RPMI7951 (cell line): ENCODE results near the gene TUBGCP3. TPM values are rescaled to one million over a fixed set of nuclear protein-coding genes. Genes with fewer than 3 reads are reported as not detected.
A peak's percentile ranks its signal among the peaks of the same experiment; 100 is the strongest.
"Not testable (repeated sequence)": the region's sequence is repeated elsewhere in the genome, so short reads cannot be mapped to it uniquely, and the experiment has no call there.

Experiments
- DNase-seq: peaks from one replicate; pipeline ENCODE4 v3.0.0-alpha.2; 2012; ENCODE audit warnings: low read depth
- total RNA-seq: library from RNA; depleted of rRNA; stranded (reverse); fragments of >200 nt; shearing (Covaris generic); gene quantifications from 2 replicates; pipeline ENCODE4 v1.2.3, GENCODE V29; 2014; rRNA removed

Gene TUBGCP3, protein sequence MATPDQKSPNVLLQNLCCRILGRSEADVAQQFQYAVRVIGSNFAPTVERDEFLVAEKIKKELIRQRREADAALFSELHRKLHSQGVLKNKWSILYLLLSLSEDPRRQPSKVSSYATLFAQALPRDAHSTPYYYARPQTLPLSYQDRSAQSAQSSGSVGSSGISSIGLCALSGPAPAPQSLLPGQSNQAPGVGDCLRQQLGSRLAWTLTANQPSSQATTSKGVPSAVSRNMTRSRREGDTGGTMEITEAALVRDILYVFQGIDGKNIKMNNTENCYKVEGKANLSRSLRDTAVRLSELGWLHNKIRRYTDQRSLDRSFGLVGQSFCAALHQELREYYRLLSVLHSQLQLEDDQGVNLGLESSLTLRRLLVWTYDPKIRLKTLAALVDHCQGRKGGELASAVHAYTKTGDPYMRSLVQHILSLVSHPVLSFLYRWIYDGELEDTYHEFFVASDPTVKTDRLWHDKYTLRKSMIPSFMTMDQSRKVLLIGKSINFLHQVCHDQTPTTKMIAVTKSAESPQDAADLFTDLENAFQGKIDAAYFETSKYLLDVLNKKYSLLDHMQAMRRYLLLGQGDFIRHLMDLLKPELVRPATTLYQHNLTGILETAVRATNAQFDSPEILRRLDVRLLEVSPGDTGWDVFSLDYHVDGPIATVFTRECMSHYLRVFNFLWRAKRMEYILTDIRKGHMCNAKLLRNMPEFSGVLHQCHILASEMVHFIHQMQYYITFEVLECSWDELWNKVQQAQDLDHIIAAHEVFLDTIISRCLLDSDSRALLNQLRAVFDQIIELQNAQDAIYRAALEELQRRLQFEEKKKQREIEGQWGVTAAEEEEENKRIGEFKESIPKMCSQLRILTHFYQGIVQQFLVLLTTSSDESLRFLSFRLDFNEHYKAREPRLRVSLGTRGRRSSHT
- total RNA-seq, result 14.0 and 17.3 TPM in 2 replicates

DNA sequence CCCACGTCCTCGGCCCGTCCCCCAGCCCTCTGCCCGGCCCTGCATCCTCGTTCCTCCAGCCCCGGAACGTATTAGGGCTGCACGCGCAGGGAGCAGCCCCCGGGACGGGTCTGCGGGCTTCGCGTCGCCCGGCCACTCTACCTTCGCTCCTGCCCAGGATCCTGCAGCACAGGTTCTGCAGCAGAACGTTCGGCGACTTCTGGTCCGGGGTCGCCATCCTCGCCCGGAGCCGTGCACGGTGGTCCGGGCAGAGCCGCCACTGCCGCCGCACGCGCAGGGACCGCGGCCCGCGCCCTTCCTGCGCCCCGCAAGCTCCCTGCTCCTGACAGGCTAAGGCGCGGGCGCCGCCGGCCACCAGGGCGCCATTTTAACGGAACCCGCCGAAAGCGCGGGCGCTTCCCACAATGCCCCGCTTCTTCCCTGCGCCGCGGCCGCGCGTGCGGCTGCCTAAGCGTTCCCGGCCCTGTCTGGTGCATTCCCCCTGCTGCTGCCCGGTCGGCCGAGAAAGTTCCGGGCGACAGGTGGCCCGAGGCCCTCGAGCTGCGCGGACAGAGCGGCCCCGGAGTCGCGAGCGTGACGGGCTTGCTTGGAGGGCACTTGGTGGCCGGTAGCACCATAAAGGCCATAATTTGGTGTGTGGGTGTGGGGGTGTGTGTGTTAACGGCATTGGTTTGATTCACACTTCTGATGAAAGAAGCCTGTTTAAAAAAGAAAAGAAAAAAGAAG lies at the start of gene TUBGCP3:
TSS of gene TUBGCP3 (minus strand) at position 390 of the 726 bp plus-strand sequence. CDS start at position 217, 173 bp downstream.
- peak; percentile 77 for DNase-seq

DNA sequence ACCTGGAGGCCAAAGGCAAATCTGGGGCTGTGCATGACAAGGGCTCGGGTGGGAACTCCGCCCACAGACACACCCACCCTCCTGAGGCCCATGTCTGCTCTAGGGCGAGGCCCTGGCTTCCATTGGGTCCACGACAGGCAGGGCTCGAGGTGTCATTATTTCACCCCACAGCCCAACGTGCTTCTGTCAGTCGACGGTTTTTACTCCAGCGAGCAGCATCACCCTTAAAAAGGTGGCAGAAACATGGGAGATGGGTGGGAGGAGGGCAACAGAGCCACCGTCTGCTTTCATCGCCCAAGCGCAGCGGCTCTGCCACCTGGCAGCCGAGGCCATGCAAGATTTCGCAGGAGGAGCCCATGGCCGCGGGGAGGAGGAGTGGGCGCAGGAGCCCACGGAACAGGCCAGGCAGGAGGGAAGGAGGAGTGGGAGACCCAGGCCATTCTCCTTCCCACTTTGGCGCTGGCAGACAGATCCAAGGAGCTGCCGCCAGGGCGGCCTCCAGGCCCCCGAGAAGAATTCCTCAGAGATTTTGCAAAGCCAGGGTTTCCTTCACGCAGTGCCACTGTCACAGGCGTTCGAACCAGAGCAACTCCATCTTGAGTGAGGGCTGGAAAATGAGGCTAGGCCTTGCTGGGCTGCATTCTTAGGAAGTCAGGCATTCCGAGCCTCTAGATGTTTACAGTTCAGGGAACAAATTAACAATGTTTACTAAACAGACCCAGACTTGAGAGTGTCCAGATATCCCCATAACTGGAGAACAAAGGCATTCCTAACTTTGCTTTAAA lies 49.3 kb upstream of the TUBGCP3 start:
- DNase-seq, result no peak

DNA sequence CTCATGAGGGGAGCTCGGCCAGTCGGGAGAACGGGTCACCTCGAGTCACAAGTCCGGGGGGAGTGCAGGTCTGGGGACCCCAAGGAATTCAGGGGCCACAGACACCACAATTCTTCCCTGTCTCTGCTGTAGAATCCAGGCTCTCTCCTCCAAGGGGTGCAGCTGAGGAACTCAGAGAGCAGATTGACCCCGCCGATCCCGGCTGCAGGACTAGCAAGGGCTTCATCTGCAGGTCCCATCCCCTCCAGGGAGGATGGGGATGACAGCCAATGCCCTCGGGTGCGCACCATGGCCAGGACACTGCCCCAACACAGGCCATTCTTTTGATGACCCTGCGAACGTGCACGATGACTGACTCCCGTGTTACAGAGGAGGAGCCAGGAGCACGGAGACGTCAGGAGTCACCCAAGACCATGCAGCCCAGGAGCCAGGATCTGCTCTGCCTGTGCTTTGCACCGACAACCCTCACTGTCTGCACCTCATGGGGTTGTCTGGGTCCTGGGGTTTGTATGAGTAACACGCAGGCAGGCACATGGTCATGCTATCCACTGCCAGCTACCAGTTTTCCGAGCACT lies 48.5 kb upstream of the TUBGCP3 start:
- DNase-seq, result no peak

DNA sequence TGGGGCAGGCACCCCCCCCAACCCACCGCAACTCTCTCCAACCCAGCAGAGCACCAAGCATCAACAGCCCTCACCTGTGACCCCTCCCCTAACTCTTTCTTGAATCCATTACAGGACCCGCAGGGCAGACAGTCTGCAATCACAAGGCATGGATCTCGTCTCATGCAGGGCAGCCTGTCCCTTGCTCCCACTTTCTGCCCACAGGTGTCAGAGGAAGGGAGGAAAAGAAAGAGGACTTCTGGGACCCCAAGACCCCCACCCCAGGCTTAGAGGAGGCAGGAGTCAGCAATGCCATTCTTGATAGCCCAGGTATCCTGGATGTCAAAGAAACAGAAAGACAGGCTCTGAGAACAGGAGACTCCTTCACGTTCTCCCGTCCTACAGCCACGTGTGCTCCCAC lies 47.4 kb upstream of the TUBGCP3 start:
- DNase-seq, result no peak

DNA sequence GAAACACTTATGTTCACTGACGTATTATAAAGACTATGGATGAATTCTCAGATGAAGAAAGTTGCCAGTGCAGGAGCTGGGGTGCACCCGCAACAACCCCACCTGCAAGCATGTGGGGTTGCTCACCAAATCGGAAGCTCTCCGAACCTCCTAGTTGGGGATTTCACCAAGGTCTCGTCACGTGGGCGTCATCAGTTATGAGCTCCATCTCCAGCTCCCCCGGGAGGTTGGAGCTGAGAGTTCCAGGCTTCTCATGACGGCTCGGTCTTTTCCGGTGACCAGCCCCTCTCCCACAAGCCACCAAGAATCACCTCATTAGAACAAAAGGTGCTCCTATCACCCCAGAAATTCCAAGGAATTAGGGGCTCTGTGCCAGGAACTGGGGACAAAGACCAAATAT lies 46.1 kb upstream of the TUBGCP3 start:
- DNase-seq, result no peak

DNA sequence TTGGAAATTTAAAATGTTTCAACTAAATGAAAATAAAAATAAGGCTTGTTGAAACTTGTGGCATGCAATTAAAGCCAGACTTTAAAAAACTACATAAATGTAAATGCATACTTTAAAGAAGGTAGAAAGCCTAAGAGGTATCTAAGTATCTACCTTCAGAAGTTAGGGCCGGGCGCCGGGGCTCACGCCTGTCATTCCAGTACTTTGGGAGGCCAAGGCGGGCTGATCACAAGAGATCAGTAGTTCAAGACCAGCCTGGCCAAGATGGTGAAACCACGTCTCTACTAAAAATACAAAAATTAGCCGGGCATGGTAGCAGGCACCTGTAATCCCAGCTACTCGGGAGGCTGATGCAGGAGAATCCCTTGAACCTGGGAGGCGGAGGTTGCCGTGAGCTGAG lies 42.3 kb upstream of the TUBGCP3 start:
- not testable (repeated sequence) for DNase-seq

DNA sequence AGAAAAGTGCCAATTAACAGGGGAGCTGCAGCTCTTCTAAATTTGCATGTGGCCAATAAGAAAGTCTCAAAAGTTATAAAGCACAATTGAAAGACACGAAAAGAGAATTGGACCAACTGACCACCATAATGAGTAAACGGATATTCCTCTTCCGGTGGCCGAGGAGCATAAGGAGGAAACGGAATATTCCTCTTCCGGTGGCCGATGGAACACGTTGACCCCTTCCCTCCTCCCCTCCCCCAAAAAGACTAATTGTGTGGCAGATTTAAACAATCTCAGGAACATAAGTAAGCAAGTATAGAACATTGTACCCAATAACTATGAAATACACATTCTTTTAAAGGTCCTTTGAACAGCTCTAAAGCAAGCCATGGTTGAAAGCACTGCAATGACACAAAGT lies 41.2 kb upstream of the TUBGCP3 start:
- DNase-seq, result peak; percentile 4

DNA sequence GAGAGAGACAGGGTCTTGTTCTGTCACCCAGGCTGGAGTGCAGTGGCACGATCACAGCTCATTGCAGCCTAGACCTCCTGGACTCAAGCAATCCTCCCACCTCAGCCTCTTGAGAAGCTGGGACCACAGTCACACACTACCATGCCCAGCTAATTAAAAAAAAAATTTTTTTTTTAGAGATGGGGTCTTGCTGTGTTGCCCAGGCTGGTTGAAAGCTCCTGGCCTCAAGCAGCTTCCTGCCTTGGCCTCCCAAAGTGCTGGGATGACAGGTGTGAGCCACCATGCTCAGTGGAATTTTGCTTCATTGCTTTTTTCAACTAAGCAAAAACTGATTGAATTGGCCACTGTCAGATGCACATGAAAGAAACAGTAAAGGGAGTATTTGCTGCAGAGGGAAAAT lies 39.7 kb upstream of the TUBGCP3 start:
- not testable (repeated sequence) for DNase-seq

DNA sequence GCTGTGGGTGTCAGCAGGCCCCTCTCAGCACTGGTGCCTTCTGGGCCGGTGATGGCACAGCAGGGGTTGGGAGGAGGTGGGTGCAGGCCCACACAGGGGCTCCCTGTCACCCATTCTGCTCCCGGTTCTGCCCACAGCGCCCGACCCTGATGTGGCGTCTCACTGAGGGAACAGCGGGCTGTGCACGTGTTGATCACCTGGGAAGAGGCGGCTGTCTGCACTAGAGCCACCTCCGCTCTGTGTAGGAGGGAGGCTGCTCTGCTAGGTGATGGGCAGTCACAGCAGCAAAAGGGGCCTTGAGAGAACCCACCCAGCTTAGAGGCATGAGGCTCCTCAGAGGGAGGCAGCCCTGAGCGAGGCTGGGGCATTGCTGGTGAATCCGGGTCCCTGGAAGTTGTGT lies 39.2 kb upstream of the TUBGCP3 start:
- no peak for DNase-seq

DNA sequence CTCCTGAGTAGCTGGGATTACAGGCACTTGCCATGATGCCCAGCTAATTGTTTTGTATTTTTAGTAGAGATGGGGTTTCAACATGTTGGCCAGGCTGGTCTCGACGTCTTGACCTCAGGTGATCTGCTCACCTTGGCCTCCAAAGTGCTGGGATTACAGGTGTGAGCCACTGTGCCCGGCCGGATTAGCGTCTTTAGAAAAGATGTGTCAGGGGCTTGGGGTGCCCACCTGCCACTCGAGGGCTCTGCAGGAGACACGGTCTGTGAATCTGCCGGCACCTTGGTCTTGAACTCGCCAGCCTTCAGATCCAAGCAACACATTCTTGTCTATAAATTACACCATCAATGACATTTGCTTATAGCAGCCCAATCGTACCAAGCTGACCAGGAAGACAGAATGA lies 38.8 kb upstream of the TUBGCP3 start:
- DNase-seq, result no peak

DNA sequence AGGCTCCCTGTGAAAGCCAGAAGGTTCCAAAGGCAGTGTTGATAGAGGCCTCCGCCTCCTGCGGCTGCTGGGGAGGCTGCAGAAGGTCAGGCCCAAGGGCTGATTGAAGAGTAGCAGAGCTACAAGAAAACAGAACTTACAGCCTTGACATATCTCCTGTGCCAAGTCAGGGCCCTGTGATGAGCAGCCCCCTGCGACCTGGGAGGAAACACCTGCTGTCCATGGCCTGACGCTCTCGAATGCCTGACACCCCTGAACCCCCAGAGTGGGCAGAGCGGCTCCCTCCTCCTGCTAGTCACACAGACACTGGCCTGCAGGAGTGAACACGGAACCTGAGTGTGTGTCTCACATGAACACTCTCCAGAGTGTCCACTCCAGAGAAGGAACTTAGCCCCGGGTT lies 38.2 kb upstream of the TUBGCP3 start:
- DNase-seq, result no peak

DNA sequence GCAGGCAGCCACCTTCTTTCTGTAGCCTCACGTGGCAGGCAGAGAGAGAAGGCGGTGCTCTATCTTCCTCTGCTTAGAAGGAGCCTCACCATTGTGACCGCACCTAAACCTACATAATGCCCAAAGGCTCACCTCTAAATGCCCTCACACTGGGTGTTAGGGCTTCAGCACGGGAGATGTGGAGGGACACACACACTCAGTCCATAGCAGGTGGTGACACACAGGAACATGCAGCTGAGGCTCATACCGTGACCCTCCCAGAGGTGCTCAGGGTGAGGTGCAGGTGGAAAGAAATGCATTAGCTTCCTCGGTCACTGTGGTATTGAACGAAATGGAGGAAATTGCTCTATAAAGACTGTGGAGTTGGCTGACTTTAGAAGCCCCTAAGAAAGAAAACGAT lies 37.7 kb upstream of the TUBGCP3 start:
- DNase-seq, result no peak

DNA sequence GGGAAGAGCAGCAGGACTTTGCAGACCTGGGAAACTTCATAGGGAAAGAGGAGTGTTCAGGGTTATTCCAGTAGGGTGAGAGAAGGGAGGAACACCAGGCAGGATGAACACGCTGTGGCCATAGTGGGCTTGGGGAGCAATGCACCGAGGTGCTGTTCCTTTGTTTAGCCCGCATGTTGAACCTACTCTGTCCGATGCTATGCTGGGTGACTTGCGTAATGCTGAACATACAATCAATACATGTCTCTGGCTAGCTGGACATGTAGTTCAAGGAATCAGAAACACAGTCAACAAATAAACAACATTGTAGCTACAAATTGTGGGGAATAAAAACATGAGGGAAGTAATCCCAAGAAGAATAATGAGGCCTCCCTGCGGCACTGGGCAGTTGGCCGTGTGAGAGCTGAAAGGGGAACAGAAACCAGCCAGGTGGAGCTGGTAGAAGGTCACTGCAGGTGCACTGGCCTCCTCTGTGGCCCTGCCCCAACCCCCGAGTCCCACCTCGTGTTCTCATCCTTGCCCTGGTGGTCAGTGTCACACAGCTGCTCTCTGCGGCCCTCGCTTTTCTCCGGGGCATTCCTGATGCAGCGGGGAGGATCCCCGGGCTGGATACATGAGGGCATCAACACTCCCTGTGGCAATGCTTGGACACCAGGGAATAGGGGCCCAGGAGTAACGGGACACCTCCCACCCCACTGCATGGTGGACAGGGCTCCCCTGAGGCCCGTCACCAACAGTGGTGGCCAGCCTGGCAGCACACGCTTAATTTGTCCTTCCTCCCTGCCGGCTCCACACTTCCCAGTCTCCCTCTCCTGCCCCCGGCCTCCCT lies 36.9 kb upstream of the TUBGCP3 start:
- DNase-seq, result no peak

DNA sequence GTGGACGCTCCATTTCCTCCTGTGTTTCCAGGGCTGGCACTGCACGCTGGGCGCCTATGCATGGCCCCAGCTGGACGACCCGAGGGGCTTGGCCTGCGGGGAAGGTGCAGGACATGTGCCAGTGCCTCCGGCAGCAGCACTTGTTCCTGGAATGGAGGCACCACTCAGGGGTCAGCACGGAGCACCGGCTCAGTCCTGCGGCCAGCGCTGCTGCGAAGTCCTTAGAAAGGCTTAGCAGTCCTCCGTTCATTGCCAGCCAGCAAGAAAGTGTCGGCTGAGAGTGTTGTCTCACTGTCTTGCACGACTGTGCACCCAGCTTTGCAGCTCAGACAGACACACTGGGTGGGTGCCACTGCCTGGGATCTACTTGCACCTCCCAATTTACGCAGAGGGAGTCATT lies 36.1 kb upstream of the TUBGCP3 start:
- no peak for DNase-seq

DNA sequence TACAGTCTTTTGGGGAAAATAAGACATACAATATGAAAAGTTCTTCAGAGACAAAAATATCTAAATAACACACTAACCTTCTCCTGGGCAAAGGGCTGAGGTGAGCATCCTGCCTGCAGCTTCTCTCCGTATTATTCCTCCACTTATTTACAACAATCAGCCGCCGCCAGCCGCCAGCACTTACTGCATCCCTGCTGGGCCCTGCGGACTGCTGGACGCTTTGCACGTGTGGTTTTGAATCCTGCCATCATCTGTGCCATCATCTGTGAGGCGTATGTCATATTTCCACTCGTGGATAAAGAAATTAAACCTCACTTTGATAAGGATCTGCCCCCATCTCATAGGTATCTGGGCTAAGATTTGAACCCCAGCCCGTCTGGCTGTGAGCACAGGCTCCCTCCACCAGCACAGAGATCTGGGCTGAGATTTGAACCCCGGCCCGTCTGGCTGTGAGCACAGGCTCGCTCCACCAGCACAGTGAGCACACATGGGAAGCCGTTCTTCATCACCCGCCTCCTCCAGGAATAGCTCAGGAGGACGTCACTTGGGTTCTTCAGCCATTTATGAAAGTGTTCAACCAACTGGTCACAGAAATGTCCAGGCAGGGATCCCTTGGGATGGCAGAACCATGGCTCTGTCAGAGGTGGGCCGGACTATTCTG lies 35.2 kb upstream of the TUBGCP3 start:
- no peak for DNase-seq

DNA sequence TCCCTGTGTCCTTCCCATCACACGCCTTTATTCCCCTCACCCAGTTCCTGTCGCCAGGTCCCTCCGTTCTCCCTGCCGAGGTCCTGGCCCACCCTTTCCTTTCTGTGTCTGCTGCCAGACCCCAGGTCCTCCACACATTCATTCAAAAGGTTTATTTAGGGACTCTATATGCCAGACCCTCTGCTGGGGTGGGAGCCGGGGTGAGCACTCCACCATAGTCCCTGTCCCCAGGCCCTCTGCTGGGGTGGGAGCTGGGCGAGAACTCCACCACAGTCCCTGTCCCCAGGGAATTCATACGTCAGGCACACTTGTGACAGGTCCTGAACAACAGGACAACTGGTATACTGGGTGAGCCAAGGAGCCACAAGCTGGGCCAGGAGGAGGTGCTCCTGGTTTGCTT lies 34.4 kb upstream of the TUBGCP3 start:
- DNase-seq, result no peak

DNA sequence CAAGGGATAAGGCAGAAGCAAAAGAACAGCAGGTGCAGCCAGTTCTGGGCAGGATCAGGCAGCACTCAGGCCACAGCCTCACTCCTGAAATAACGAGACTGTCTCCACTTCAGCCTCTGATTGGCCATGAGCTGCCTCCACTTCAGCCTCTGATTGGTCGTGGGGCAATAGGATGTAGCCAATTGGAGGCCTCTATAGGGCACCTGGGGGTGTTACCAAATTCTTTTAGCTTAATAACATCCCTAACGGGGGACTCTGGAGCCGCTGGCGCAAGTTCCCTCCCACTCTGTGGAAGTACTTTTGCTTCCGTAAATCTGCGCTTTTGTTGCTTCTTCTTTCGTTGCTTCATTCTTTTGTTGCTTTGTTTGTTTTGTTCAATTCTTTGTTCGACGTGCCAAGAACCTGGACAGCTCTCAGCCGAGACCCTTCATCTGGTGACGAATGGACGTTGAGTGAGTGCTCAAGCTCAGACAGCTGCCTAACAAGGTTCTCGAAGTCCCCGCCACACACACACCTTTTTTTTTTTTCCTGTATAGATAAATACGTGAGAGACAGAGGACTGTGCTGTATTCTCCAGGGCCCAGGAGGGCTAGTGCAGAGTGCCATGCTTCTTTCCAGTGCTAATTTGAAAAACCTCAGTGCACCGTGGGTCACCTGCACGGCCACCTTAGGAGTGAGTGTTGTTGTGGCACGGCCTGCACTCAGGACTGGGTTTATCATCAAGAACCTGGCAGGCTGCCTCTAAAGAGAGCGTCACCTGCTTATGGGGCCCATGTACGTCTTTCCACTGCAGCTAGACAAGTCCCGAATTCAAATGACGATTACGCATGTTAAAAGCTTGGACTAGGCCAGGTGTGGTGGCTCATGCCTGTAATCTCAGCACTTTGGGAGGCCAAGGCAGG lies 32.0 kb upstream of the TUBGCP3 start:
- no peak for DNase-seq

DNA sequence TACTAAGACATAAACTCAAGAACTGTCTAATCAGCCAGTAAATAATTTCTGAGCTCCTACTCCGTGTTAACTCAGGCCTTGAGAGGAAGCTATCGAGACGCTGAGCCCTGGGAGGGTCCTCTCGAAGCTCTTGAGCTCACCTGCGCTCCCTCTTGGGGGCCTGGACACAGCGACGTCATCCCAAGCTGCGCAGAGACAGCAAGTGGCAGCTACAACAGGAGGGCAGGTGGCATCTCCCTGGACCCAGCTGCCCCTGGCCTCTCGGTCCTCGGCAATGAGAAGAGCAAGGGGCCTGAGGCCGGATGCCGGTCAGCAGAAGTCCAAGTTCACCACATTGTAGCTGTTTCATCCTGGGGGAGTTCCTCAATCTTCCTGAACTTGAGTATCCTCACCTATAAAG lies 30.5 kb upstream of the TUBGCP3 start:
- no peak for DNase-seq
